Loucy (cell line): ENCODE measurements around the gene BOC.

Experiments used
- H2AFZ ChIP-seq: fragments of 200-600 bp; sonication (generic); 2 replicates; pipeline ENCODE4 v1.6.0; 2016; ENCODE audit warnings: antibody characterized with exemption, mild to moderate bottlenecking, low read length, moderate library complexity
- H3F3A ChIP-seq: fragments of 200-600 bp; 2 replicates; pipeline ENCODE4 v1.6.0; 2016; ENCODE audit warnings: antibody characterized with exemption, low read depth, mild to moderate bottlenecking
- H3K27me3 ChIP-seq: fragments of 200-600 bp; sonication (generic); 2 replicates; pipeline ENCODE4 v1.6.1; 2014; ENCODE audit warnings: low read length, mild to moderate bottlenecking; ENCODE audit not compliant: insufficient read depth, poor library complexity, severe bottlenecking
- H3K36me3 ChIP-seq: fragments of 200-600 bp; sonication (generic); 2 replicates; pipeline ENCODE4 v1.6.1; 2016; ENCODE audit warnings: low read length; ENCODE audit not compliant: insufficient read depth
- H3K4me1 ChIP-seq: fragments of 200-600 bp; sonication (generic); 2 replicates; pipeline ENCODE4 v1.5.1; 2014; ENCODE audit warnings: low read length, mild to moderate bottlenecking; ENCODE audit not compliant: insufficient read depth, poor library complexity, severe bottlenecking
- H3K4me2 ChIP-seq: fragments of 200-600 bp; sonication (generic); 2 replicates; pipeline ENCODE4 v1.6.0; 2014; ENCODE audit warnings: antibody characterized with exemption, low read length, low read depth, mild to moderate bottlenecking; ENCODE audit not compliant: poor library complexity, severe bottlenecking
- H3K4me3 ChIP-seq: fragments of 200-600 bp; sonication (generic); 2 replicates; pipeline ENCODE4 v1.5.1; 2014; ENCODE audit warnings: low read length, mild to moderate bottlenecking, mixed read lengths; ENCODE audit not compliant: poor library complexity, severe bottlenecking
- H3K79me2 ChIP-seq: fragments of 200-600 bp; sonication (generic); 2 replicates; pipeline ENCODE4 v1.6.1; 2014; ENCODE audit warnings: low read length; ENCODE audit not compliant: insufficient read depth
- H3K9ac ChIP-seq: fragments of 200-600 bp; sonication (generic); 2 replicates; pipeline ENCODE4 v1.6.0; 2014; ENCODE audit warnings: mild to moderate bottlenecking, low read depth, low read length, moderate library complexity; ENCODE audit not compliant: poor library complexity, severe bottlenecking
- H3K9me2 ChIP-seq: fragments of 200-600 bp; sonication (generic); replicated peaks from 2 replicates; pipeline ENCODE4 v1.6.1; 2016; ENCODE audit warnings: low read depth, low read length, mixed read lengths
- H3K9me3 ChIP-seq: fragments of 200-600 bp; sonication (generic); 2 replicates; pipeline ENCODE4 v1.6.1; 2014; ENCODE audit warnings: mild to moderate bottlenecking, antibody characterized with exemption, low read length, low read depth; ENCODE audit not compliant: insufficient read depth
- H4K20me1 ChIP-seq: fragments of 200-600 bp; sonication (generic); 2 replicates; pipeline ENCODE4 v1.6.0; 2014; ENCODE audit warnings: antibody characterized with exemption, low read length, mild to moderate bottlenecking; ENCODE audit not compliant: insufficient read depth, poor library complexity, severe bottlenecking
- EZH2phosphoT487 ChIP-seq: fragments of 200-600 bp; IDR thresholded peaks from 2 replicates; pipeline ENCODE4 v1.6.1; 2018; ENCODE audit warnings: antibody characterized with exemption, mild to moderate bottlenecking, moderate library complexity, borderline replicate concordance
- TF ChIP-seq, protein P1 (sequence below): fragments of 200-600 bp; sonication (generic); conservative IDR thresholded peaks from 2 replicates; pipeline ENCODE4 v1.5.1; 2014; ENCODE audit warnings: mild to moderate bottlenecking, antibody characterized with exemption, low read length

BOC gene

GRCh38 chr3:113214917-113215595 is 3.7 kb downstream of the BOC start:
- Histone ChIP-seq H3K27me3 (peaks cover 33% of the 10 kb centered on the region), H3K4me1 (no peaks in the 10 kb centered on the region), H3K79me2 (no peaks in the 10 kb centered on the region), H3K9me3 (no peaks in the 10 kb centered on the region), H3K9ac (no peak overlapping the region), H3K36me3 (no peaks in the 10 kb centered on the region), H3K4me3 (no peak overlapping the region), H3F3A (no peaks in the 10 kb centered on the region), H4K20me1 (no peaks in the 10 kb centered on the region), H2AFZ (no peak overlapping the region), H3K9me2 (no peaks in the 10 kb centered on the region), H3K4me2 (no peak overlapping the region)
- TF ChIP-seq EZH2phosphoT487: no peak
- TF ChIP-seq, protein P1, sequence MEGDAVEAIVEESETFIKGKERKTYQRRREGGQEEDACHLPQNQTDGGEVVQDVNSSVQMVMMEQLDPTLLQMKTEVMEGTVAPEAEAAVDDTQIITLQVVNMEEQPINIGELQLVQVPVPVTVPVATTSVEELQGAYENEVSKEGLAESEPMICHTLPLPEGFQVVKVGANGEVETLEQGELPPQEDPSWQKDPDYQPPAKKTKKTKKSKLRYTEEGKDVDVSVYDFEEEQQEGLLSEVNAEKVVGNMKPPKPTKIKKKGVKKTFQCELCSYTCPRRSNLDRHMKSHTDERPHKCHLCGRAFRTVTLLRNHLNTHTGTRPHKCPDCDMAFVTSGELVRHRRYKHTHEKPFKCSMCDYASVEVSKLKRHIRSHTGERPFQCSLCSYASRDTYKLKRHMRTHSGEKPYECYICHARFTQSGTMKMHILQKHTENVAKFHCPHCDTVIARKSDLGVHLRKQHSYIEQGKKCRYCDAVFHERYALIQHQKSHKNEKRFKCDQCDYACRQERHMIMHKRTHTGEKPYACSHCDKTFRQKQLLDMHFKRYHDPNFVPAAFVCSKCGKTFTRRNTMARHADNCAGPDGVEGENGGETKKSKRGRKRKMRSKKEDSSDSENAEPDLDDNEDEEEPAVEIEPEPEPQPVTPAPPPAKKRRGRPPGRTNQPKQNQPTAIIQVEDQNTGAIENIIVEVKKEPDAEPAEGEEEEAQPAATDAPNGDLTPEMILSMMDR: no peak

DNA sequence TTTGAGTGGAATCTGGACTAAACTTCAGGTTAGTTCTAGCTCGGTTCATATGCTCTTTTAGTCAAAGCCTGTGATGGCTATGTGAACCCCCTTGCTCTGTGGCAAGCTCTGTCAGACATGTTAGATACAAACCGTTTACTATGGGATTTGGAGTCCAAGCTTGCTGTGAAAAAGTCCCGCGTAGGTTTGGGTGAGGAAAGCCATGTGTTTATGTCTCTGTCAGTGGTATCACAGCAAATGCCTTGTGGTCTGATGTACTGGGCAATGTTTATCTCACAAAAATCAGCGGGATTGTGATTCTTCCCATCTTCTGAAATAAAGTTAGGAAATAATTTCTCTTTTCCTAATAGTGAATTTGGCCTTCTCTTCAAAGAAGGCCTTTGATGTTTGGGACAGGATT is 5.0 kb downstream of the BOC start:
- Histone ChIP-seq H2AFZ (no peak overlapping the region), H3K9me3 (no peaks in the 10 kb centered on the region), H3K4me3 (no peak overlapping the region), H4K20me1 (no peaks in the 10 kb centered on the region), H3K4me2 (no peak overlapping the region), H3K4me1 (no peaks in the 10 kb centered on the region), H3F3A (no peaks in the 10 kb centered on the region), H3K27me3 (peaks cover 26% of the 10 kb centered on the region), H3K9me2 (no peaks in the 10 kb centered on the region), H3K36me3 (no peaks in the 10 kb centered on the region), H3K79me2 (no peaks in the 10 kb centered on the region), H3K9ac (no peak overlapping the region)
- TF ChIP-seq EZH2phosphoT487: no peak
- TF ChIP-seq, protein P1: no peak

DNA sequence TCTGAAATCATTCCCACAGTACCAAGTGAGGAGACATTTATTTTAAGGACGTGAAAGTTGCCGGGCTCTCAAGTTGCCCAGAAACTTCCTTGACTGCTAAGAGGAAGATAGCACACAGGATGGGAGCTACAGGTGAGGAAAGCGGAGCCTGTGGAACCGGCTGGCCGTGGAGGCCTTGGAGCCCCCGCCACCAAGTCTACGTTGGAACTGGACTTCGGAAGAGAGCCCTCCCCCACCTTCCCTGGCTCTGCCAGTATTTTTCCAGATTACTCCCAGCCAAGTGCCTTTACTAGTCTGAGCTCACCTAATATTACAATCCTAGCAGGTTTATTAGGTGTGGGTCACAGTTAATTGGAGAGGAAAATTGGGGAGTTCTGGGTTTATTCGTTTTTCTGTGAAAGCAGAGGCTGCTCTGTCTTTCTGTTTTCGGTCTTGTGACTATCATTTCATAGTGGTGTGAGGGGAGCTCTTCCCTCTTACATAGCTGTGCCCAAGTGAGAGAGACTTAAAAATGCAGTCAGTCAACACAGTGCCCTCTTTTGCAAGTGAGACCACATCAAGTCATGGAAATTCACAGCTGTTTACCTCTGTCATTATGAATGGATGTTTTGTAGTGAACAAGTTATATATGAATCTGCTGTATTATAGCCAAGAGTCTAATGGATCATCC is 6.8 kb downstream of the BOC start:
- TF ChIP-seq EZH2phosphoT487: no peak
- TF ChIP-seq, protein P1: no peak

More for the DNA sequence above, 6.8 kb downstream of the BOC start:
- Histone ChIP-seq H3K9me3 (no peaks in the 10 kb centered on the region), H3K79me2 (no peaks in the 10 kb centered on the region), H3K36me3 (no peaks in the 10 kb centered on the region), H3K4me2 (no peak overlapping the region), H2AFZ (no peak overlapping the region), H3K4me3 (no peak overlapping the region), H4K20me1 (no peaks in the 10 kb centered on the region), H3K9me2 (no peaks in the 10 kb centered on the region), H3K4me1 (no peaks in the 10 kb centered on the region), H3F3A (no peaks in the 10 kb centered on the region), H3K27me3 (peaks cover 9% of the 10 kb centered on the region), H3K9ac (no peak overlapping the region)
